K562 (cell line): Measurements from ENCODE around the gene FLOT2.

Source experiments
- CREB1 ChIP-seq, 2 experiments: sonication (generic) in 1 of 2; formaldehyde crosslinking in 1 of 2; IDR thresholded peaks; 2 replicates each; pipeline versions ENCODE4 v1.6.1 to v1.8.0; 2012 to 2022; ENCODE audit warnings: inconsistent platforms in 1 of 2, mild to moderate bottlenecking in 1 of 2, missing genetic modification reagents in 1 of 2, moderate library complexity in 1 of 2
- MLX ChIP-seq, 2 experiments: fragments of 450-650 bp in 1 of 2; sonication (generic) in 1 of 2; formaldehyde crosslinking; conservative IDR thresholded peaks; 2 replicates each; pipeline versions ENCODE4 v1.4.0 to v1.8.1; 2020 to 2022; ENCODE audit warnings: mild to moderate bottlenecking in 1 of 2, missing genetic modification reagents in 1 of 2
- SMARCC2 ChIP-seq: fragments of 450-650 bp; IDR thresholded peaks from 2 replicates; pipeline ENCODE4 v1.6.1; 2017; ENCODE audit warnings: antibody characterized with exemption, moderate library complexity, mild to moderate bottlenecking, low read depth
- SMC3 ChIP-seq: conservative IDR thresholded peaks from 2 replicates; pipeline ENCODE4 v1.6.1; 2011; ENCODE audit warnings: low read depth, low read length, improper control_type of control experiment; ENCODE audit not compliant: insufficient read depth
- SP2 ChIP-seq: IDR thresholded peaks from 2 replicates; pipeline ENCODE4 v1.6.1; 2011; ENCODE audit warnings: mild to moderate bottlenecking, low read depth, low read length, moderate library complexity; ENCODE audit not compliant: poor library complexity, severe bottlenecking; ENCODE audit errors: extremely low read depth
- TF ChIP-seq, protein P1 (sequence below), 3 experiments: IDR thresholded peaks in 2 of 3; conservative IDR thresholded peaks in 1 of 3; 2 replicates each; pipeline ENCODE4 v1.5.1; 2011 to 2012; ENCODE audit warnings: low read length in 3 of 3, mild to moderate bottlenecking in 3 of 3, control low read depth in 2 of 3, improper control_type of control experiment in 1 of 3, inconsistent platforms in 1 of 3, low read depth in 1 of 3, mixed read lengths in 1 of 3, moderate library complexity in 1 of 3; ENCODE audit not compliant: insufficient read depth in 2 of 3

DNA sequence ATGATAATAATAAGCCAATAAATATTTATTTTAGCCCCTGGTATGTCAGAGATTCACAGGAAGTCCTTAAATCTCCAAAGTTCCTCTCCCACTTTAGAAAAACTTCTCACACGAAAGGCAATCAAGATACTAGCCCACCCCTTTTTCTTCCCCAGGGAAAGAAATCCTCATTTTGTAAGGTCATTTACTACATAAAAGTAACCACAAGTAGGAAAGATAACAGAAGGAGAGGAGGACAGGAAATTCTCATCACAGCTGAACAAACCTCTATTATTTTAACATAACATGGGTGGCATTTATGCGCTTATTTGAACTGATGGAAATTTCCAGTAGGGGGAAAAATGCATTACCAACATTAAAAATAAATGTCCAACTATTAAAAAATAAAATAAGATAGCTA, 58.3 kb downstream of the FLOT2 start:
- TF ChIP-seq SP2 = no peak
- TF ChIP-seq CREB1 (IDR thresholded peaks at IDR 0.05) = no peak
- TF ChIP-seq CREB1 (CRISPR knock-in tag; IDR thresholded peaks at IDR 0.05) = no peak
- TF ChIP-seq SMARCC2 = no peak
- TF ChIP-seq MLX (CRISPR knock-in tag; conservative IDR thresholded peaks at IDR 0.05) = no peak
- TF ChIP-seq, protein P1, sequence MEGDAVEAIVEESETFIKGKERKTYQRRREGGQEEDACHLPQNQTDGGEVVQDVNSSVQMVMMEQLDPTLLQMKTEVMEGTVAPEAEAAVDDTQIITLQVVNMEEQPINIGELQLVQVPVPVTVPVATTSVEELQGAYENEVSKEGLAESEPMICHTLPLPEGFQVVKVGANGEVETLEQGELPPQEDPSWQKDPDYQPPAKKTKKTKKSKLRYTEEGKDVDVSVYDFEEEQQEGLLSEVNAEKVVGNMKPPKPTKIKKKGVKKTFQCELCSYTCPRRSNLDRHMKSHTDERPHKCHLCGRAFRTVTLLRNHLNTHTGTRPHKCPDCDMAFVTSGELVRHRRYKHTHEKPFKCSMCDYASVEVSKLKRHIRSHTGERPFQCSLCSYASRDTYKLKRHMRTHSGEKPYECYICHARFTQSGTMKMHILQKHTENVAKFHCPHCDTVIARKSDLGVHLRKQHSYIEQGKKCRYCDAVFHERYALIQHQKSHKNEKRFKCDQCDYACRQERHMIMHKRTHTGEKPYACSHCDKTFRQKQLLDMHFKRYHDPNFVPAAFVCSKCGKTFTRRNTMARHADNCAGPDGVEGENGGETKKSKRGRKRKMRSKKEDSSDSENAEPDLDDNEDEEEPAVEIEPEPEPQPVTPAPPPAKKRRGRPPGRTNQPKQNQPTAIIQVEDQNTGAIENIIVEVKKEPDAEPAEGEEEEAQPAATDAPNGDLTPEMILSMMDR (IDR thresholded peaks at IDR 0.05 in 2 of 3, conservative IDR thresholded peaks at IDR 0.05 in 1 of 3; ENCODE audit: insufficient read depth in 2 of 3, low read depth in 1 of 3, low read length in 3 of 3) = no peak
- TF ChIP-seq SMC3 = no peak
